ENCODE measurements around the gene ZBTB2. TPM values are rescaled to one million over a fixed set of nuclear protein-coding genes. Genes with fewer than 3 reads are reported as not detected.

Gene ZBTB2
- total RNA-seq, 6 experiments from 2014 or later = 16.5 to 22.1 (median 19.3) TPM

DNA sequence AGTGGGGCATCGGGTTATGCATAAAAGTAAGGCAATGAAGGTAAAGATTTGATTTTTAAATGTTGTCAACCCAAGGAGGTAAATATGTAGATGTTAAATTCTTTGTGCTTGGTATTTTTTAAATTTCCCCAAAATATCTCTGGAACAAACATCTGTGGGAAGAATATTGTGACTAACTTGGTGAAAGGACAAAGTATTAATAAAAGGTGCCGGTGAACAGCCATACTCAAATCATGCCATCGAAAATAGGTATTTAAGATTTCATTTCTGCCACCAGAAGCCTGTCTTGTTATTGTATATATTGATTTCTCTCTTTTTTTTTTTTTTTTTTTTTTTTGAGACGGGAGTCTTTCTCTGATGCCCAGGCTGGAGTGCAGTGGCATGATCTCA lies 12.6 kb upstream of the ZBTB2 start:
- H3K4me3 Mint-ChIP-seq = no peak overlapping the region
- TF ChIP-seq, protein P1, sequence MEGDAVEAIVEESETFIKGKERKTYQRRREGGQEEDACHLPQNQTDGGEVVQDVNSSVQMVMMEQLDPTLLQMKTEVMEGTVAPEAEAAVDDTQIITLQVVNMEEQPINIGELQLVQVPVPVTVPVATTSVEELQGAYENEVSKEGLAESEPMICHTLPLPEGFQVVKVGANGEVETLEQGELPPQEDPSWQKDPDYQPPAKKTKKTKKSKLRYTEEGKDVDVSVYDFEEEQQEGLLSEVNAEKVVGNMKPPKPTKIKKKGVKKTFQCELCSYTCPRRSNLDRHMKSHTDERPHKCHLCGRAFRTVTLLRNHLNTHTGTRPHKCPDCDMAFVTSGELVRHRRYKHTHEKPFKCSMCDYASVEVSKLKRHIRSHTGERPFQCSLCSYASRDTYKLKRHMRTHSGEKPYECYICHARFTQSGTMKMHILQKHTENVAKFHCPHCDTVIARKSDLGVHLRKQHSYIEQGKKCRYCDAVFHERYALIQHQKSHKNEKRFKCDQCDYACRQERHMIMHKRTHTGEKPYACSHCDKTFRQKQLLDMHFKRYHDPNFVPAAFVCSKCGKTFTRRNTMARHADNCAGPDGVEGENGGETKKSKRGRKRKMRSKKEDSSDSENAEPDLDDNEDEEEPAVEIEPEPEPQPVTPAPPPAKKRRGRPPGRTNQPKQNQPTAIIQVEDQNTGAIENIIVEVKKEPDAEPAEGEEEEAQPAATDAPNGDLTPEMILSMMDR (IDR thresholded peaks at IDR 0.05) = no peak
- H3K9me3 Mint-ChIP-seq = no peaks in the 10 kb centered on the region
- peak overlapping the region; percentile 57; the same call in 1 of the 2 replicates for H3K27ac Mint-ChIP-seq
- peaks cover 32% of the 10 kb centered on the region for H3K36me3 Mint-ChIP-seq (ENCODE audit: low read depth)
- no peak for DNase-seq
- H3K27me3 Mint-ChIP-seq (ENCODE audit: insufficient read depth) = no peaks in the 10 kb centered on the region; the same call in none of the 2 replicates
- H3K4me1 Mint-ChIP-seq (ENCODE audit: low read depth) = peaks cover 46% of the 10 kb centered on the region

DNA sequence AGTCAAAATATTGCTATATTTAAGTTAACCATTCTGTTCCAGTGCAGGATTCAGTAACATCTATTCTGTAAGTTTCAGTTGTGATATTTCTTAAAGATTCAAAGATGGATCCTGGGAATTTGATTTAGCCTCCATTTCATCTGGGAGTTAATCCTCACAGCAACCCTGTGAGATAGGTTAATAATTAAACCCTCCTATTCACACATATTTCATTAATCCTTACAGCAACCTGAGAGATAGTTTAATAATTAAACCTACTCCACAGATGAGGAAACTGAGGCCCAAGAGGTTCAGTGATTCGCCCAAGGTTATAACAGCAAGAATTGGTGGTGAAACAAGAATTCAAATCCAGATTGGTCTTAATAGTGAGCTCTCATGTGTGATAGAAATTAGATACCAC lies 10.9 kb upstream of the ZBTB2 start:
- DNase-seq = no peak
- H3K4me3 Mint-ChIP-seq = no peak overlapping the region
- H3K27ac Mint-ChIP-seq = no peak overlapping the region
- no peaks in the 10 kb centered on the region for H3K9me3 Mint-ChIP-seq
- TF ChIP-seq, protein P1 (IDR thresholded peaks at IDR 0.05) = no peak
- peaks cover 50% of the 10 kb centered on the region for H3K4me1 Mint-ChIP-seq (ENCODE audit: low read depth)
- H3K36me3 Mint-ChIP-seq (ENCODE audit: low read depth) = peaks cover 30% of the 10 kb centered on the region
- H3K27me3 Mint-ChIP-seq (ENCODE audit: insufficient read depth) = no peaks in the 10 kb centered on the region; the same call in none of the 2 replicates

DNA sequence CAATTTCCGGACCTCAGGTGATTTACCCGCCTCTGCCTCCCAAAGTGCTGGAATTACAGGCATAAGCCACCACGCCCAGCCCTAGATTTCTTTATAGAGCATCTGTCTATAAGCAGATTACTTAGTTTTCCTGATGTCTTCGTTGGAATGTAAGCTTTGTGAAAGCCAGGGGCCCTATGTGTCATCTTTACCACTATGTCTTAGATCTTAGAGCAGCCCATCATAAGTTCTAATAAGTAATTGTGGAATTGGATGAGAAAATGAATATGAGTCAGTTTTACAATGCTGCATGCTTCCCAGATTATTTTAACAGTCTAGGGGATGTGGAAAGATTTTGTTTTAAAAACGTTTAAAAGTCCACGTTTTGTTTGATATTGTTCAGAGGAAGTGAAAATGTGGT lies 9.1 kb upstream of the ZBTB2 start:
- peak; percentile 54 for DNase-seq
- peak overlapping the region; percentile 77 for H3K27ac Mint-ChIP-seq
- peaks cover 51% of the 10 kb centered on the region for H3K4me1 Mint-ChIP-seq (ENCODE audit: low read depth)
- H3K27me3 Mint-ChIP-seq (ENCODE audit: insufficient read depth) = no peaks in the 10 kb centered on the region; the same call in 1 of the 2 replicates
- H3K36me3 Mint-ChIP-seq (ENCODE audit: low read depth) = peaks cover 22% of the 10 kb centered on the region
- TF ChIP-seq, protein P1 (IDR thresholded peaks at IDR 0.05) = no peak
- H3K4me3 Mint-ChIP-seq = no peak overlapping the region; the same call in 1 of the 2 replicates
- no peaks in the 10 kb centered on the region for H3K9me3 Mint-ChIP-seq

DNA sequence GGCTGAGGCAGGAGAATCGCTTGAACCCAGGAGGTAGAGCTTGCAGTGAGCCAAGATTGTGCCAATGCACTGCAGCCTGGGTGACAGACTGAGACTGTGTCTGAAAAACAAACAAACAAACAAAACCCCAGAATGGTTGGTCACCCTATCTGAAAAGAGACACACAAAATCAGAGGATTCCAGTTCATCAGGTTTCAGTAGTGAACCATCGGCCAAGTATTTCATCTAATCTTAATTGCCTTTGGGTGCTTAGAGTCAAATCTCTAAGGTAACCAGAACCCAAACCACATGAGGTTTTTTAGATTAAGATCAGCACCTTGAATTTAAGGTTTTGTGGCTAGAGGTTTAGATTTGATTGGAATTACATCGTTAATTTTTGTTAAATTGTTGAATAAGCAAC lies 8.3 kb upstream of the ZBTB2 start:
- Mint-ChIP-seq H3K27ac (0 out of 2 replicates have a peak overlapping the region, but pooled peaks have one; percentile 21), H3K9me3 (no peaks in the 10 kb centered on the region), H3K4me1 (ENCODE audit: low read depth) (peaks cover 56% of the 10 kb centered on the region), H3K27me3 (ENCODE audit: insufficient read depth) (no peaks in the 10 kb centered on the region; the same call in 1 of the 2 replicates), H3K36me3 (ENCODE audit: low read depth) (peaks cover 22% of the 10 kb centered on the region), H3K4me3 (no peak overlapping the region)
- TF ChIP-seq, protein P1 (IDR thresholded peaks at IDR 0.05) = no peak
- no peak for DNase-seq

DNA sequence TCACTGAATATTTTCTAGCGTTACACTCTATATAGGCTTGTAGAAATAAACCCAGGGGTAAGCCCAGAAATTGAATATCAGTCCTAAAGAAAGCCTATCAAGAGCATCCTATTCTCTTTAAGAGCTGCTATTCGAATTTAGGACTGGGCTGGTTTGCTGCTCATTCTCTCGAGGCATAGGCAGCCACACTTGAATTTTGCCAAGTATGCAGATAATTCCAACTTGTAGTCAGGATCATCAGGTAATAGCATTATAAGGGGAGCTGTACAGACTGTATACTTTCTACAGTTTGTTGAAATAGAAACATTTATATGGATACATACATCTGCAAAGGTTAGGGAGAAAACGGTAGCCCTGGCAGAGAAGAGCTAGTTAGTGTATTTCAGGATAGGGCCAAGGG lies 2.1 kb upstream of the ZBTB2 start:
- Mint-ChIP-seq H3K36me3 (ENCODE audit: low read depth) (peaks cover 24% of the 10 kb centered on the region), H3K9me3 (no peaks in the 10 kb centered on the region), H3K4me1 (ENCODE audit: low read depth) (peaks cover 60% of the 10 kb centered on the region), H3K4me3 (peak overlapping the region; percentile 94), H3K27me3 (ENCODE audit: insufficient read depth) (peaks cover 1% of the 10 kb centered on the region; the same call in 1 of the 2 replicates), H3K27ac (peak overlapping the region; percentile 90; the same call in 1 of the 2 replicates)
- TF ChIP-seq, protein P1 (IDR thresholded peaks at IDR 0.05) = no peak
- no peak for DNase-seq
